Ecto neural progenitor cell (in vitro differentiated cells): ENCODE results near the gene MYH15.

Experiments used
- DNase-seq: peaks from one replicate; pipeline ENCODE4 v3.0.0-alpha.2; 2018; ENCODE audit warnings: low spot score

The MYH15 gene

GRCh38 chr3:108509263-108509662 lies 1.1 kb downstream of the MYH15 start:
- DNase-seq: no peak

GRCh38 chr3:108507902-108508301 lies 2.5 kb downstream of the MYH15 start:
- no peak for DNase-seq

DNA sequence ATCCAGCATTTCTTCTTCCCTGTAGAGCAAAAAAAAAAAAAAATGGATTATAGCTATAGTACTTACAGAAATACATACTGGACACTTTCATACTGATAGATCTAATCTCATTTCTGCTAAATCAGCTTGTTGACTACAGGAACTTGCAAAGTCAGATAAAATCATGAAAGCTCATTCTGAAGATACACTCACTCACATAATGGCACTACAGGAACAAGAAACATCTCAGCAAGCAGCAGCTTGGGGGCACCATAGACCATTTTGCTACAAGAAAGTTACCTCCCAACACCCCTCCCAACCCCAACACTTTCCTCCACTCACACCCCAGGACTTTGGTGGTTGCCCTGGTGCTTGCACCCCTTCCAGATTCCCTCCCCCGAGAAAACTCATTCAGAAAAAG lies 4.6 kb downstream of the MYH15 start:
- no peak for DNase-seq

- no peak for DNase-seq
Measured at GRCh38 chr3:108503722-108504121, 6.7 kb downstream of the MYH15 start.

DNA sequence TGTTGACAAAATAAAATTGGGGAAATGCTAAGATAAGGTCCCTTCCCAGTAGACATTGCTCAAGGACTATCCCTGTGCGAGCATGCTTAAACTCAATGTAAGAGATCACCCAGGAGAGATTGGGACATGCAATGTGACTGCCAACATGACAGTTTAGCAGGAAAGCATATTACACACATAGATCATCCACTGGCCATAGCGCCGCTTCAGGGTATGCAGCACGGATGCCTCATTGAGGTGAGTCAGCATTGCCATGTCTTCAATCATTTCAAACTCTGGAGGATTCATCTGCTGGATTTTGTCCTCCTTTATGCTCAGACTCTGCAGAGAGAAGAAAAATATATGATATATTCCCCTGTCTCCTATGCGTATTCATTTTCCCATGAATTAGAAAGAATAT lies 8.9 kb downstream of the MYH15 start:
- no peak for DNase-seq

- no peak for DNase-seq
Measured at GRCh38 chr3:108500728-108501127, 9.7 kb downstream of the MYH15 start.

- DNase-seq: no peak
Measured at GRCh38 chr3:108497271-108497670, 13.1 kb downstream of the MYH15 start.

DNA sequence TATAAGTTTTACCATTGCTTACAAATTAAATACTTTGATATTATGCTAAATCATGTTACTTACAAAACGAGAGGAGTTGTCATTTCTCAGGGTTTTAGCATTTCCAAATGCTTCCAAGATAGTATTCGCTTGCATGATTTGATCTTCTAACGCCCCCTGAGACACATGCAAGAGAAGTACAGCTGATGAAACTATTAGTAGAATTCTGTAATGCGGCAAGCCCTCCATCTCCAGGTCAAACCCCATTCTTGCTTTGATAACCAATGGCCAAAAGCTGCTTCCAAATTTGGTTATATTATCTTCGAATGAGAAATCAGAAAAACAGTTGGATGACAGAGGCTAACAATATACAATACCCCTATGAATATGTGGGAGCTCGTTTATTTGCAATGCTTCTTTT lies 14.7 kb downstream of the MYH15 start:
- DNase-seq: no peak

DNA sequence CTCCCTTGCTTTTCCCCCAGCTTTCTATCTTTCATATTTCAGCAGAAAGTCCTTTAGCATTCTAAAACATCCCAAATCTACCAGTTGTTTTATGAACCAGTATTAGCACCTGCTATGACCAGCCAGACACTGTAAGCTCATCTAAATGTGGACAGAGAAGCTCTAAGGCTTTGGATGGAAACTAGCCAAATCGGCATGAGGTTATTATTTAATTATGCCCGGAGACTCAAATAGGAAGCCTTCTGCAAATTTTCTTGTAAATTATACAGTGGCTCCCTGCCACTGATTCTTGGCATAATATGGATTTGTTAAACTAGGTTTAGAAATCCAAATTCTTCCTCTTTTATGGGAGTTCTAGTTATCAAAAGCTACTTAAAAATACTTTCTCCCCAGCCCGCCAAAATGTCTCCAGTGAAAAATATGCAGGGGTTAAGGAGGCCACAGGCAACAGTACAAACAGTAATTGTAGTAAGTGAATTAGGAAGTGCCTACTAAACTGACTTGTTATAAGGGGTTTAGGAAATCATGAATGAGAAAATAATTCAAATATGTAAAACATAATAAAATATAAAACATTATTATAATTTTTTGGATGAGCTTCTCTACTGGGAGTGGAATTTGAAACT lies 15.4 kb downstream of the MYH15 start:
- no peak for DNase-seq

- DNase-seq: no peak
Measured at GRCh38 chr3:108493862-108494261, 16.5 kb downstream of the MYH15 start.

GRCh38 chr3:108491456-108491855 lies 18.9 kb downstream of the MYH15 start:
- DNase-seq: no peak

DNA sequence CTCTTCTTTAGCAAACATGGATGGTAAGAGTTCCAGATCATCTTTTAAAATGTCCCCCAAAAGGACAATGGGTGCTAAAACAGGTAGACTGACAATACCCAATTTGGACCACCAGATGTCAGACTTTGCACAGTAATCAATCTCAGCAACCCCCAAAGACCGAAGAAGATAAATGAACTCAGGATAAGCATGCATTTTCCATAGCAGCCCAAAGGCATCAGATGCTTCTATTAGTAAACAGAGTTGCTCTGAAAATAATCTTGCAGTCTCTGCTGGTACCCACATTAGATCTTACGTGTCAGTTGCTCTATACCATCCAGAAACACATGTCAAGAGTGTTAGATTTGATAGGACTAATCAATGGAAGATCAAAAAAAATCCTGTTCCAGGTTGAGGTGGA lies 20.6 kb downstream of the MYH15 start:
- DNase-seq: no peak

- DNase-seq: no peak
Measured at GRCh38 chr3:108488631-108489030, 21.8 kb downstream of the MYH15 start.

GRCh38 chr3:108487439-108487838 lies 23.0 kb downstream of the MYH15 start:
- no peak for DNase-seq

DNA sequence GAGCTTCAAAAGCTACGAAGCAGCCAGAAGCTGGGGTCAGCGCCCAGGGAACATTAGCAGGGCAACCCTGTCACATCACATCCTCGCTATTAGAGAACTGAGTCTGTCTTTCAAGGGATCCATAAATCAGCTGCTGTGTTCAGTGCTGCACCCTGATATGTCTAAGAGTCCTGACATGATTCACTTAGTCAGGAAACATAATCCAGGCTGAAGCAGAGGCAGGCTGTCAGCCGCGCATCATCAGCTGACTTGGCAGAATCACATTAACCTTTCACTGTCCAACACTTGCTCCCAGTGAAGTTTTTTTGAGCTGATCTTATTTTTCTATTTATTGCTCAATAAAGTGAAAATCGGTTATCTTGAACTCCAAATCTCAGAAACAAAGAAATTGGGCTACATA lies 23.5 kb downstream of the MYH15 start:
- DNase-seq: no peak

DNA sequence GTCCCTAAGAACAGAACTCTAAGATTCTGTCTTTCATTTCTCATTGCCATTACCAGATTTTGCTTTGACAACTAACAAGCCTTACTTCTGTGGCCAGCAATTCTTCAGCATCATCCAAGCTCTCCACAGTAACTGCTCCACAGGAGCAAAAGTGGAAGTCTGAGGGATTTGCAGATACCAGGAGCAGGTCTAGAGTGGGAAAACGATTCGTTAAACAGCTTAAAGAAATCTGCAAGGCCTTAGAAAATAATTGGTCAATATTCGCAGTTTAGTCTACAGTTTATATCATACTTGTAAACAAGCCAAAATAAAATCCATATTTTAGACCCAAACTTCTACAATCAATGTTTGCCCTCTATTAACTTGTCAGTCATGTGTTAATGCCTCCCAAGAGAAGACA lies 24.1 kb downstream of the MYH15 start:
- DNase-seq: no peak

DNA sequence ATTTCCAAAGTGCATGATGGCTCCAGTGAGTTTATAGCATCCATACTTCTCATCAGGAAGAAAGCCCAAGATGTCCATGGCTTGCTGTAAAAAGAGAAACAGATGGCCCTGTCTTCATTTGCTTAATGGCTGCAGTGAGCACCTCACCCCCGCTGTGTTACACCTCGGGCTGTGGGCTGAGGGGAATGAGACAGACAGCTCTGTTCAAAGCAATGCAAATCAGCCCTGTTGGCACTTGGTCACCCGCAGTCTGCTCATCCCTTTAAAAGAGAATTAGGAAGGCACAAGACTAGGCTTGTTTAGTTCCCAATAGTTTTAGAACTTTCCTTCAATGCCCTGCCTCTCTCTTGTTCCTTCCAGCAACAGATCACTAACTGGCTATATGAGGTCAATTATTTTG lies 25.2 kb downstream of the MYH15 start:
- peak; percentile 64 for DNase-seq

- no peak for DNase-seq
Measured at GRCh38 chr3:108479224-108479623, 31.2 kb downstream of the MYH15 start.

DNA sequence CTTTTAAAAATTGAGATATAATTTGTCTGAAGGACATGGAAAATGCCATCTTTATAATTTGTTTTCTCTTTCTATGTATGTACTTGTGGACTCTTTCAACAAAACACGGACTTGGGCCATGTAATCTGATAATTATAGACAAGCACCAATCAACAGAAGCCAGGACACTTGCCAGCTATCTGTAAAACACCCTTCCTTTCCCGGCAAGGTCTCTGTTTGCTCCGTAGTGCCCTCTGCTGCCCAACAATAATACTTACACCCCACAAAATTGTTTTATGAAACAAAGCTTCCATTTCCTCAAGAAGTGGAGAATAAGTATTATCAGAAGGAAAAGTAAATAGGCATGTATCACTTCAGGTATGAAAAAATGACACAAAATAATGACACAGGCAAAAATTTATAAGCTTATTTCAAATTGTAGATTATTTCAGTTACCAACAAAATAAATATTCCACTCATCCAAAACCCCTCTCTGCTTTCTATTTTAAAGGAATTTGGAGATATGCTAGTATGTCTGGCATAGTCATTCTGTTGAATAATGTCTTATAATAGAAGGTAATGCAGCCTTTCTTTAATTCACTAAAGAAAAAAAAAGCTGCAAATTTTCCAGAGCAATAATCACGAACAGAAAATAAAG lies 32.8 kb downstream of the MYH15 start:
- DNase-seq: peak; percentile 55

- no peak for DNase-seq
Measured at GRCh38 chr3:108475220-108475782, 35.1 kb downstream of the MYH15 start.

GRCh38 chr3:108474581-108474980 lies 35.8 kb downstream of the MYH15 start:
- no peak for DNase-seq

DNA sequence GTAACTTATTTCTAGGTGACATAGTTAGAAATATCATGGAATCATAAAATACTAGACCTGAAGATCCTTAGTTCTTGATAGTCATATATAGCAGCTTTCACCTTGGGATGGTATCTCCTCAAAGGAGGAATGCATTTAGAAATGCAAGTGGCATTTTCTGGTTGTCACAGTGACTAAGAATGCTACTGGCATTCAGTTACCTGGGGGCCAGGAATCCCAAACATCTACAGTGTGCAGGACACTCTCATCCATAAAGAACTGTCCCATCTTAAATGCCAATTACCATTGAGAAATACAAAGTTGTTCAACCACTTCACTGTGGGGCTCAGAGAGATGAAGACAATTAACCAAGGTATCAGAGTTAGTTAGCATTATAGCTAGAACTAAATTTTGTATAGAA lies 36.7 kb downstream of the MYH15 start:
- DNase-seq: no peak

GRCh38 chr3:108472001-108472591 lies 38.3 kb downstream of the MYH15 start:
- DNase-seq: no peak

DNA sequence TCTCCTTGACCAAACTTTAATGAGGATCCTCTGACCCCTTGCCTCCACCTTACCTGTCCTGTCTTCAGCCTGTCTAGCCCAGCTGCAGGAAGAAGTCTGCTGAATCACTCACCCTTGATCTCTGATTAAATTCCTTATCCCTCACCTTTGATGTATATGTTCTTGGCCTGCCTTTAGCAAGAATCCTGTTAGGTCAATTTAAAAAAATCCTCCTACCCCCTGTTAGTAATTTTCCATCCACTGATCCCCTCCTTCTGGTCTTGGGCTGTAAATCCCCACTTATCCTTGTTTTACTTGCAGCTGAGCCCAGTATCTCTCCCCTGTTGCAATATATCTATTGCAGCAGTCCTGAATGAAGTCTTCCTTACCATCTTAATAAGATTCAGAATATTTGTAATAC lies 39.0 kb downstream of the MYH15 start:
- no peak for DNase-seq
